Measurements from ENCODE around the gene CLTCL1.

DNA sequence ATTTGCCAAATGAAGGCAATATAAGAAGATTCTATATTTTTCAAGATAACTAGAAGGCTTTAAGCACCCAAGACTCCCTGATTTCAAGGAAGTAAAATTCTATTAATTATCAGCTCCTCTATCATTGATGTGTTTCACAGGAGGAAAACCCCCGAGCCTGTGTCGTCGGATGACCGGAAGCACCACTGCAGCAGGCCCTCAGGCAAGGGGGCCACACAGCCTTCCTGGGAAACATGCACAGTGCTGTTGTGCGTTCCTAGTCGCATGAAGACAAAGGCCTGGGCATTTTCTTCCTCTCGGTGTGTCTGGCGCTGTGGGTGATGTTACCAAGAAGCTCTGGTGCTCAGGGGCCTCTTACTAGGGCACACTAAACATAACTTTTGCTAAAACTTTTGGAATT, 16.4 kb downstream of the CLTCL1 start:
- TF ChIP-seq CTCF (IDR thresholded peaks at IDR 0.05 in 4 of 5, conservative IDR thresholded peaks at IDR 0.05 in 1 of 5) (no peak), POLR2A (IDR thresholded peaks at IDR 0.05) (no peak)

Measured in gastrocnemius medialis (tissue), 4 donors.